ENCODE results near the gene IL10RA. TPM values are rescaled to one million over a fixed set of nuclear protein-coding genes. Genes with fewer than 3 reads are reported as not detected.

IL10RA gene
- total and polyA plus RNA-seq, 9 of the 15 experiments (the other 6 are each of a cell fraction or from before 2014, with no cell fraction given) = 0.17 to 17.3 (median 2.9) TPM

GRCh38 chr11:118006153-118006534, 19.9 kb downstream of the IL10RA start (continued):
- TF ChIP-seq ARID3B (CRISPR knock-in tag; IDR thresholded peaks at IDR 0.05; ENCODE audit: borderline replicate concordance) (no peak), MXD1 (CRISPR knock-in tag; IDR thresholded peaks at IDR 0.05; ENCODE audit: borderline replicate concordance, poor library complexity, severe bottlenecking) (no peak), CBX8 (IDR thresholded peaks at IDR 0.05; ENCODE audit: borderline replicate concordance, extremely low read depth, low read depth, low read length, poor library complexity, severe bottlenecking) (no peak), ZNF445 (CRISPR knock-in tag; IDR thresholded peaks at IDR 0.05; ENCODE audit: low read depth) (no peak), CREB5 (CRISPR knock-in tag; IDR thresholded peaks at IDR 0.05) (no peak), SFPQ (IDR thresholded peaks at IDR 0.05; ENCODE audit: low read depth, low read length) (no peak), COPS2 (conservative IDR thresholded peaks at IDR 0.05) (no peak), BCOR (IDR thresholded peaks at IDR 0.05) (peak; percentile 99), KDM4B (IDR thresholded peaks at IDR 0.05; ENCODE audit: borderline replicate concordance in 2 of 2, low read depth in 1 of 2) (no peak), CBX3 (IDR thresholded peaks at IDR 0.05; ENCODE audit: borderline replicate concordance in 1 of 2, low read length in 2 of 2) (peak in 1 of 2 experiments; percentile 76; a peak in 1 of 3 replicates), HMG20B (CRISPR knock-in tag; IDR thresholded peaks at IDR 0.05) (no peak), E2F6 (IDR thresholded peaks at IDR 0.05; ENCODE audit: borderline replicate concordance in 1 of 2, extremely low read depth in 1 of 2, insufficient read depth in 1 of 2, insufficient read length in 1 of 2, low read depth in 1 of 2, low read length in 1 of 2, poor library complexity in 1 of 2, severe bottlenecking in 1 of 2) (no peak), ILK (tag; IDR thresholded peaks at IDR 0.05; ENCODE audit: borderline replicate concordance, low read depth) (no peak), USF1 (CRISPR knock-in tag; IDR thresholded peaks at IDR 0.05) (no peak), PPARD (CRISPR knock-in tag; IDR thresholded peaks at IDR 0.05) (no peak), CHCHD3 (CRISPR knock-in tag; IDR thresholded peaks at IDR 0.05) (no peak), CXXC5 (CRISPR knock-in tag; IDR thresholded peaks at IDR 0.05) (0 out of 2 replicates have a peak, but pooled peaks have one; percentile 8), ZSCAN32 (CRISPR knock-in tag; IDR thresholded peaks at IDR 0.05) (no peak), NCOA4 (IDR thresholded peaks at IDR 0.05; ENCODE audit: partially characterized antibody) (peak; percentile 9), CBX1 (IDR thresholded peaks at IDR 0.05; ENCODE audit: low read depth) (peak; percentile 92; the same call in 1 of the 2 replicates)
